K562 (cell line): ENCODE measurements around the gene SERPINE1. TPM values are rescaled to one million over a fixed set of nuclear protein-coding genes. Genes with fewer than 3 reads are reported as not detected.

Experiments
- BCOR ChIP-seq: fragments of 450-650 bp; IDR thresholded peaks from 2 replicates; pipeline ENCODE4 v1.6.1; 2016
- CREB1 ChIP-seq, 2 experiments: sonication (generic) in 1 of 2; formaldehyde crosslinking in 1 of 2; IDR thresholded peaks; 2 replicates each; pipeline versions ENCODE4 v1.6.1 to v1.8.0; 2012 to 2022; ENCODE audit warnings: inconsistent platforms in 1 of 2, mild to moderate bottlenecking in 1 of 2, missing genetic modification reagents in 1 of 2, moderate library complexity in 1 of 2
- ETV1 ChIP-seq: fragments of 450-650 bp; conservative IDR thresholded peaks from 2 replicates; pipeline ENCODE4 v1.6.1; 2016; ENCODE audit warnings: missing genetic modification characterization, control low read depth, low read depth, missing compliant biosample characterization
- LCOR ChIP-seq: sonication (generic); formaldehyde crosslinking; IDR thresholded peaks from 2 replicates; pipeline ENCODE4 v1.8.0; 2022; ENCODE audit warnings: mild to moderate bottlenecking, missing genetic modification reagents
- PHF20 ChIP-seq: fragments of 450-650 bp; IDR thresholded peaks from 2 replicates; pipeline ENCODE4 v1.6.1; 2018; ENCODE audit not compliant: partially characterized antibody
- POLR2G ChIP-seq: fragments of 200-400 bp; formaldehyde crosslinking; IDR thresholded peaks from 2 replicates; pipeline ENCODE4 v1.6.1; 2017; ENCODE audit warnings: low read depth, mild to moderate bottlenecking, antibody characterized with exemption, low read length, moderate library complexity
- SP1 ChIP-seq: sonication (generic); formaldehyde crosslinking; IDR thresholded peaks from 2 replicates; pipeline ENCODE4 v1.8.1; 2022; ENCODE audit warnings: mild to moderate bottlenecking, missing genetic modification reagents
- SPI1 ChIP-seq: IDR thresholded peaks from 2 replicates; pipeline ENCODE4 v1.6.1; 2011; ENCODE audit warnings: low read depth, low read length, control low read depth, borderline replicate concordance
- TOE1 ChIP-seq, 2 experiments: fragments of 450-650 bp in 1 of 2; sonication (generic) in 1 of 2; formaldehyde crosslinking in 1 of 2; IDR thresholded peaks; 2 replicates each; pipeline versions ENCODE4 v1.7.1 to v1.8.0; 2016 to 2022; ENCODE audit warnings: borderline replicate concordance in 2 of 2, mild to moderate bottlenecking in 2 of 2, antibody characterized with exemption in 1 of 2, inconsistent platforms in 1 of 2, low read depth in 1 of 2, missing genetic modification reagents in 1 of 2, moderate library complexity in 1 of 2
- TRIM28 ChIP-seq: fragments of 450-650 bp; IDR thresholded peaks from 2 replicates; pipeline ENCODE4 v1.6.1; 2017
- ZBTB1 ChIP-seq: sonication (generic); formaldehyde crosslinking; IDR thresholded peaks from 2 replicates; pipeline ENCODE4 v1.8.1; 2023; ENCODE audit warnings: missing genetic modification reagents, low read depth, mild to moderate bottlenecking, borderline replicate concordance
- ZKSCAN1 ChIP-seq: fragments of 150-350 bp; IDR thresholded peaks from 2 replicates; pipeline ENCODE4 v1.6.1; 2016; ENCODE audit warnings: low read depth, low read length
- ZNF134 ChIP-seq: fragments of 250-450 bp; sonication (Bioruptor Pico); conservative IDR thresholded peaks from 2 replicates; pipeline ENCODE4 v1.4.0; 2020
- polyA plus RNA-seq, 8 experiments: library from polyadenylated mRNA; depleted of rRNA in 4 of 8; stranded (reverse) in 5 of 8; unstranded in 3 of 8; fragments of >200 nt; fragmentation: Nextera tagmentation in 2 of 8; fragmentation: Illumina TruSeq in 1 of 8; extraction: Ambion mirVana in 2 of 8; extraction: Trizol in 1 of 8; gene quantifications; 2 replicates each; pipeline versions ENCODE4 v1.2.1 to v1.2.3, GENCODE V29; 2011 to 2014; ENCODE audit warnings: inconsistent platforms in 1 of 8, missing spikeins in 1 of 8
- total RNA-seq, 7 experiments: library from RNA; depleted of rRNA in 6 of 7; stranded (reverse); fragments of >200 nt in 6 of 7; fragmentation: Illumina TruSeq in 2 of 7; extraction: Trizol in 2 of 7; gene quantifications; 2 replicates each; pipeline versions ENCODE4 v1.2.1 to v1.2.3, GENCODE V29; 2011 to 2021; ENCODE audit warnings: low replicate concordance in 1 of 7

The SERPINE1 gene
- total and polyA plus RNA-seq, 9 of the 15 experiments (the other 6 are each of a cell fraction or from before 2014, with no cell fraction given), result 0.22 to 4.8 (median 0.91) TPM

DNA sequence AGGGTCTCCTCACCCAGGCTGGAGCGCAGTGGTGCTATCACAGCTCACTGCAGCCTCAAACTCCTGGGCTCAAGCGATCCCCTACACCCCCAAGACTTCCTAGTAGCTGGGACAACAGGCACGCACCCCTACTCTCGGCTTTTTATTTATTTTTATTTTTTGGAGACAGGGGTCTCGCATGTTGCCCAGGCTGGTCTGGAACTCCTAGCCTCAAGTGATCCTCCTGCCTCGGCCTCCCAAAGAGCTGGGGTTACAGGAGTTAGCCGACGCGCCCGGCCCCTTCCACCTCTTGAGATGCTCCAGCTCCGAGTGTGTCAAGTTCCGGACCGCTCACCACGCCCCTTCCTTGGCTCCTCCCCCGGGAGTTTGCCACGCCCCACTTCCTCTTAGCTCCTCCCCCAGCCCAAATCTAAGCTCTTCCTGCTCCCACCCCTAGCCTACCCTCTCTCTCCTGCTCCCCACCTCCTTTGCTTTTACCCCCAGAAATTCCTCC is 46.9 kb downstream of the SERPINE1 start (continued):
- no peak for TF ChIP-seq CREB1 (IDR thresholded peaks at IDR 0.05)
- TF ChIP-seq CREB1 (CRISPR knock-in tag; IDR thresholded peaks at IDR 0.05), result peak; percentile 26; the same call in 1 of the 2 replicates
- peak; percentile 66; the same call in 1 of the 2 replicates for TF ChIP-seq ETV1
- no peak for TF ChIP-seq ZNF134
- TF ChIP-seq SPI1, result peak; percentile 98
- peak; percentile 65 for TF ChIP-seq LCOR (CRISPR knock-in tag)
- TF ChIP-seq ZKSCAN1, result 0 out of 2 replicates have a peak, but pooled peaks have one; percentile 32
- 0 out of 2 replicates have a peak, but pooled peaks have one; percentile 33 for TF ChIP-seq BCOR
- TF ChIP-seq ZBTB1 (CRISPR knock-in tag), result no peak
- TF ChIP-seq PHF20, result peak; percentile 18
- peak; percentile 28; the same call in 1 of the 2 replicates for TF ChIP-seq SP1 (CRISPR knock-in tag)
- 0 out of 2 replicates have a peak, but pooled peaks have one; percentile 20 for TF ChIP-seq POLR2G
- TF ChIP-seq TRIM28, result peak; percentile 66; the same call in 1 of the 2 replicates
- TF ChIP-seq TOE1 (IDR thresholded peaks at IDR 0.05; ENCODE audit: borderline replicate concordance), result peak; percentile 55; the same call in 1 of the 2 replicates
- TF ChIP-seq TOE1 (CRISPR knock-in tag; IDR thresholded peaks at IDR 0.05; ENCODE audit: borderline replicate concordance, low read depth), result no peak
